Thoracic aorta (tissue), 2 donors: ENCODE results near the gene PM20D2. TPM values are rescaled to one million over a fixed set of nuclear protein-coding genes. Genes with fewer than 3 reads are reported as not detected.

Experiments used
- ATAC-seq: fragments of 150-250 bp; one replicate; pipeline ENCODE4 v1.8.0; 2017; ENCODE audit warnings: low read depth; ENCODE audit not compliant: insufficient number of reproducible peaks, low FRiP score
- DNase-seq: peaks from one replicate; pipeline ENCODE4 v3.0.0-alpha.2; 2020; ENCODE audit warnings: low spot score
- H3K27ac ChIP-seq, 2 donors: fragments of 200-600 bp; sonication (generic); 1 replicate in 1 of 2; 2 replicates in 1 of 2; pipeline ENCODE4 v1.5.1; 2016; ENCODE audit warnings: mild to moderate bottlenecking in 2 of 2, moderate library complexity in 2 of 2
- H3K27me3 ChIP-seq: fragments of 200-600 bp; sonication (generic); replicated peaks from 2 replicates; pipeline ENCODE4 v1.6.0; 2016; ENCODE audit warnings: mild to moderate bottlenecking; ENCODE audit not compliant: insufficient read depth
- H3K36me3 ChIP-seq: fragments of 200-600 bp; sonication (generic); one replicate; pipeline ENCODE4 v1.5.1; 2016
- H3K4me1 ChIP-seq, 2 donors: fragments of 200-600 bp; sonication (generic); 1 replicate in 1 of 2; 2 replicates in 1 of 2; pipeline versions ENCODE4 v1.5.1 to v1.6.0; 2016; ENCODE audit warnings: low read depth in 2 of 2, mild to moderate bottlenecking in 1 of 2; ENCODE audit not compliant: control insufficient read depth in 1 of 2
- H3K4me3 ChIP-seq: fragments of 200-600 bp; sonication (generic); 2 replicates; pipeline ENCODE4 v1.5.1; 2016; ENCODE audit warnings: mild to moderate bottlenecking
- H3K9me3 ChIP-seq: fragments of 200-600 bp; sonication (generic); 2 replicates; pipeline ENCODE4 v1.5.1; 2016
- total RNA-seq, 2 donors: library from RNA; depleted of rRNA; stranded (reverse); fragments of >200 nt; gene quantifications; one replicate each; pipeline versions ENCODE4 v1.1.0 to v1.2.3, GENCODE V29; 2016
- TF ChIP-seq, protein P1 (sequence below): fragments of 200-600 bp; sonication (generic); IDR thresholded peaks from one replicate; pipeline ENCODE4 v1.5.1; 2019; ENCODE audit warnings: antibody characterized with exemption

The PM20D2 gene, protein sequence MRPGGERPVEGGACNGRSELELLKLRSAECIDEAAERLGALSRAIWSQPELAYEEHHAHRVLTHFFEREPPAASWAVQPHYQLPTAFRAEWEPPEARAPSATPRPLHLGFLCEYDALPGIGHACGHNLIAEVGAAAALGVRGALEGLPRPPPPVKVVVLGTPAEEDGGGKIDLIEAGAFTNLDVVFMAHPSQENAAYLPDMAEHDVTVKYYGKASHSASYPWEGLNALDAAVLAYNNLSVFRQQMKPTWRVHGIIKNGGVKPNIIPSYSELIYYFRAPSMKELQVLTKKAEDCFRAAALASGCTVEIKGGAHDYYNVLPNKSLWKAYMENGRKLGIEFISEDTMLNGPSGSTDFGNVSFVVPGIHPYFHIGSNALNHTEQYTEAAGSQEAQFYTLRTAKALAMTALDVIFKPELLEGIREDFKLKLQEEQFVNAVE
- 10 to 100 TPM; 23.7 to 58.6 TPM for total RNA-seq

DNA sequence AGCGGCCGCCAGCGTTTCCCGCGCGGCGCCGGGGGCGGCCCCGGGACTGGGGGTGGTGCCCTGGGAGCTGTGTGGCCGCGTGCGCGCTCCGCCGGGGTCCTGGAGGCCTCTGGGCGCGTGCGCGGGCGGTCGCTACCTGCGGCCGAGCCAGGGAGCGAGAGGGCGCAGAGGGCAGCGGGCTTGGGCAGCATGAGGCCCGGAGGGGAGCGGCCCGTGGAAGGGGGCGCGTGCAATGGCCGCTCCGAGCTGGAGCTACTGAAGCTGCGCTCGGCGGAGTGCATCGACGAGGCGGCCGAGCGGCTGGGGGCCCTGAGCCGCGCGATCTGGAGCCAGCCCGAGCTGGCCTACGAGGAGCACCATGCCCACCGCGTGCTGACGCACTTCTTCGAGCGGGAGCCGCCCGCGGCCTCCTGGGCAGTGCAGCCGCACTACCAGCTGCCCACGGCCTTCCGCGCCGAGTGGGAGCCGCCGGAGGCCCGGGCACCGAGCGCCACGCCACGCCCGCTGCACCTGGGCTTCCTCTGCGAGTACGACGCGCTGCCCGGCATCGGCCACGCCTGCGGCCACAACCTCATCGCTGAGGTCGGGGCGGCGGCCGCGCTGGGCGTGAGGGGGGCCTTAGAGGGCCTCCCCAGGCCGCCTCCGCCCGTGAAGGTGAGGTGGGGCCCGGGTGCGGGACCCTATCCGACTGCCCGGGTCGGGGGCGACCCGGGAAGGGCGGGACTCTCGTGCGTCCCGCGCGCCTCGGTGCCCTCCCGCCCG is at the start of gene PM20D2:
TSS of gene PM20D2 (plus strand) at position 100 of the 762 bp plus-strand sequence. CDS start at position 190, 90 bp downstream.
- H3K4me1 ChIP-seq = peaks cover 11 to 38% of the 10 kb centered on the region in 2 donors
- peak within 1 kb of the TSS; percentile 88 to 91 for H3K27ac ChIP-seq
- ATAC-seq (peak; percentile 49), DNase-seq (no peak)
- H3K27me3 ChIP-seq = no peaks in the 10 kb centered on the region
- H3K4me3 ChIP-seq = peak within 1 kb of the TSS; percentile 90
- H3K36me3 ChIP-seq = peaks cover 3% of the 10 kb centered on the region
- TF ChIP-seq, protein P1, sequence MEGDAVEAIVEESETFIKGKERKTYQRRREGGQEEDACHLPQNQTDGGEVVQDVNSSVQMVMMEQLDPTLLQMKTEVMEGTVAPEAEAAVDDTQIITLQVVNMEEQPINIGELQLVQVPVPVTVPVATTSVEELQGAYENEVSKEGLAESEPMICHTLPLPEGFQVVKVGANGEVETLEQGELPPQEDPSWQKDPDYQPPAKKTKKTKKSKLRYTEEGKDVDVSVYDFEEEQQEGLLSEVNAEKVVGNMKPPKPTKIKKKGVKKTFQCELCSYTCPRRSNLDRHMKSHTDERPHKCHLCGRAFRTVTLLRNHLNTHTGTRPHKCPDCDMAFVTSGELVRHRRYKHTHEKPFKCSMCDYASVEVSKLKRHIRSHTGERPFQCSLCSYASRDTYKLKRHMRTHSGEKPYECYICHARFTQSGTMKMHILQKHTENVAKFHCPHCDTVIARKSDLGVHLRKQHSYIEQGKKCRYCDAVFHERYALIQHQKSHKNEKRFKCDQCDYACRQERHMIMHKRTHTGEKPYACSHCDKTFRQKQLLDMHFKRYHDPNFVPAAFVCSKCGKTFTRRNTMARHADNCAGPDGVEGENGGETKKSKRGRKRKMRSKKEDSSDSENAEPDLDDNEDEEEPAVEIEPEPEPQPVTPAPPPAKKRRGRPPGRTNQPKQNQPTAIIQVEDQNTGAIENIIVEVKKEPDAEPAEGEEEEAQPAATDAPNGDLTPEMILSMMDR = no peak
- no peaks in the 10 kb centered on the region for H3K9me3 ChIP-seq

DNA sequence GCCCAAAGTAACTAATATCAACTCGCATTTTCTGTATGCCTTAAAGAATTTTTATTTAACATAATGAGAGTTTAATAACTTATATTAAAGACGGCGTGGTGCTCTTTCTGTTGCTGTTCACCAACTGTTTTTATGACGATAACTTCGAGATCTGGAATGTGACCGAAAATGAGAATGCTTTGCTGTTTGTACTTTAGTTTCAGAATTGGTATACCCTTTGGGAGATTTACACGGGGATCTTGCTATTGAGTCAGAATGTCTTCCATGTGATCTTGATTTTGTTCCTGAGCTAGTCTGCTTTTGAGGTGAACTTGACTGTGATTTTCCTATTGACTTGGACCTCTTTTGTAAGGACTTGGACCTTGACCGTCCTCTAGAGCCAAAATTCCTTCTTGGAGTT is 47.4 kb upstream of the PM20D2 start:
- Histone ChIP-seq H3K36me3 (no peaks in the 10 kb centered on the region), H3K4me1 (peaks cover 7 to 20% of the 10 kb centered on the region in 2 donors), H3K9me3 (no peaks in the 10 kb centered on the region), H3K27ac (peak overlapping the region in 1 of 2 donors; percentile 22), H3K4me3 (peak overlapping the region; percentile 56), H3K27me3 (no peaks in the 10 kb centered on the region)
- TF ChIP-seq, protein P1 = no peak
- ATAC-seq (no peak), DNase-seq (no peak)

DNA sequence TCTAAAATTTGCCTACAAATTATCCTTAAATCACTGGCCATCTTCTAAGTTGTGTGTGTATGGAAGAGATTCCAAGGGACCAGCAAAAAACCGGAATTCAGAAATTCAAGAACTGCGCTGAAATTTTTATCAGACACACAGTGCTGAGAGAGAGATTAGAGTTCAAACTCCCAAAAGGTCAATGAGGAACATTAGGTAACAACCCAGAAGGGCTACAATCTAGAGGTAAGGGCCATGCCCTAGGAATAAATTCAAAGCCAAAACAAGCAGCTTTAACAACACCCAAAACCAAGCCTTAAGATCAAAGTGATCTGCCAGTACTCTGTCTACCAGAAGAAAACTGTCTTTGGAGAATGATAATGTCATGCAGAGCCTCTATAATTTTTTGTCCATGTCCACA is 45.7 kb upstream of the PM20D2 start:
- H3K4me3 ChIP-seq = no peak overlapping the region
- H3K36me3 ChIP-seq = no peaks in the 10 kb centered on the region
- no peaks in the 10 kb centered on the region for H3K9me3 ChIP-seq
- no peaks in the 10 kb centered on the region for H3K27me3 ChIP-seq
- peaks cover 7 to 20% of the 10 kb centered on the region in 2 donors for H3K4me1 ChIP-seq
- ATAC-seq = no peak
- TF ChIP-seq, protein P1 = no peak
- DNase-seq = no peak
- no peak overlapping the region for H3K27ac ChIP-seq

DNA sequence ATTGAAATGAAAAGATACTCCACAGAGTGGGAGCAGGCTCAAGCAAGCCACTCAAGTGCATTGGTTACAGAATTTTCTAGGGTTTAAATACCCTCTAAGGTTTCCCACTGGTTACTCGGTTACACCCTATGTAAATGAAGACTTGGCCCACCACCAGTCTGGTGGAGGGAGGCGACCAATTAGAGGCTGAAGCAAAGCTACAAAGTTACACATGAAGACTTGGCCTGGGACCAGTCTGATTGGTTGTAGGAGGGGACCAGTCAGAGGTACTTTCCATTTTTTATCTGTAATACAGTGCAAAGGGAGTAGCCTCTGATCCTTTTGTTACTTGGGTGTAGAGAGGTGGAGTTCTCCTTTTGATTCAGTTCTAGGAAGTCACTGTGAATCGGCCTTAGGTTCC is 35.6 kb upstream of the PM20D2 start:
- H3K4me1 ChIP-seq = peaks cover 2 to 7% of the 10 kb centered on the region in 2 donors
- H3K4me3 ChIP-seq = no peak overlapping the region
- ATAC-seq (no peak), DNase-seq (no peak)
- H3K27me3 ChIP-seq = no peaks in the 10 kb centered on the region
- TF ChIP-seq, protein P1 = no peak
- no peak overlapping the region for H3K27ac ChIP-seq
- H3K36me3 ChIP-seq = no peaks in the 10 kb centered on the region
- H3K9me3 ChIP-seq = no peaks in the 10 kb centered on the region

DNA sequence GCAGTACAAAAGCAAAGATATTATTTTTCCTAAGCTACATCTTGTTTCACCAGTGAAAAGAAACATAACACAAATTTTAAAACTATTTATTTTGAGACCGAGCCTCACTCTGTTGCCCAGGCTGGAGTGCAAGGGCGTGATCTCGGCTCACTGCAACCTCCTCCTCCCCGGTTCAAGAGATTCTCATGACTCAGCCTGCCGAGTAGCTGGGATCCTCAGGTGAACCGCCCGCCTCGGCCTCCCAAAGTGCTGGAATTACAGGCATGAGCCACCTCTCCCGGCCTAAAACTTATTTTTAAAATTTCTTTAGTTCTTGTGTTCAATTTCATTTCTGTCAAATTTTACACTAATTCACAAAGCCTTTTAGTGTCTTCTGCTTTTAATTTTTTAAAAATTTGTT is 33.9 kb upstream of the PM20D2 start:
- H3K36me3 ChIP-seq = no peaks in the 10 kb centered on the region
- peaks cover 2 to 12% of the 10 kb centered on the region in 2 donors for H3K4me1 ChIP-seq
- H3K9me3 ChIP-seq = no peaks in the 10 kb centered on the region
- DNase-seq (no peak), ATAC-seq (no peak)
- TF ChIP-seq, protein P1 = no peak
- H3K27ac ChIP-seq = no peak overlapping the region
- H3K4me3 ChIP-seq = no peak overlapping the region
- H3K27me3 ChIP-seq = no peaks in the 10 kb centered on the region
